BJ (cell line): ENCODE results near the gene HAPLN2. TPM values are rescaled to one million over a fixed set of nuclear protein-coding genes. Genes with fewer than 3 reads are reported as not detected.

ENCODE experiments used
- CTCF ChIA-PET: fragments of 350-600 bp; formaldehyde crosslinking; extraction: SDS; loops from one replicate; lab custom pipeline; 2021; ENCODE audit warnings: antibody characterized with exemption, inconsistent platforms; lab: Yijun Ruan, JAX
- POLR2A ChIA-PET: fragments of 300-600 bp; sonication (Branson Sonifier 250); formaldehyde crosslinking; extraction: SDS; loops from one replicate; lab custom pipeline; 2021; ENCODE audit warnings: antibody characterized with exemption; lab: Charles Lee
- DNase-seq: peaks from one replicate; pipeline ENCODE4 v3.0.0-alpha.2; 2011; ENCODE audit warnings: low read depth
- H3K27me3 ChIP-seq: 2 replicates; pipeline ENCODE4 v1.6.0; 2011; ENCODE audit warnings: low read length; ENCODE audit not compliant: control insufficient read depth, insufficient read depth
- H3K36me3 ChIP-seq: 2 replicates; pipeline ENCODE4 v1.5.1; 2011; ENCODE audit warnings: low read length; ENCODE audit not compliant: control insufficient read depth, insufficient read depth
- H3K4me3 ChIP-seq: 2 replicates; pipeline ENCODE4 v1.5.1; 2011; ENCODE audit warnings: low read depth, mild to moderate bottlenecking, control low read depth, low read length
- polyA plus RNA-seq: library from polyadenylated mRNA; depleted of rRNA; stranded (reverse); fragments of >200 nt; gene quantifications from 2 replicates; pipeline ENCODE4 v1.2.3, GENCODE V29; 2011
- TF ChIP-seq, protein P1 (sequence below): IDR thresholded peaks from 2 replicates; pipeline ENCODE4 v1.5.1; 2011; ENCODE audit warnings: low read depth, mild to moderate bottlenecking, control low read depth, inconsistent platforms, low read length, moderate library complexity; ENCODE audit not compliant: insufficient read depth

Gene HAPLN2
- polyA plus RNA-seq, 1 experiment, result not detected

DNA sequence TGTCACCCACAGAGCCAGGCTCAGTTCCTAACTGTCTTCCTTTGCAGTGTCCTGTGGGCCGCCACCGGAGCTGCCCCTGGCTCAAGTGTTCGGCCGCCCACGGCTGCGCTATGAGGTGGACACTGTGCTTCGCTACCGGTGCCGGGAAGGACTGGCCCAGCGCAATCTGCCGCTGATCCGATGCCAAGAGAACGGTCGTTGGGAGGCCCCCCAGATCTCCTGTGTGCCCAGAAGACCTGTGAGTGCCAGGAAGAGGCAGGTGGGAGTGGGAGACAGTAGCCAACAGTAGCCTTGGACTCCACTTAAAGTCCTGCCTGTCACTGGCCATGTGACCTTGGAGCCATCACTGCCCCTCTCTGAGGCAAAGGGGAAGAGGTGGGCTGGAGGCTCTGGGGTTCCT lies 39.3 kb downstream of the HAPLN2 start:
- TF ChIP-seq, protein P1, sequence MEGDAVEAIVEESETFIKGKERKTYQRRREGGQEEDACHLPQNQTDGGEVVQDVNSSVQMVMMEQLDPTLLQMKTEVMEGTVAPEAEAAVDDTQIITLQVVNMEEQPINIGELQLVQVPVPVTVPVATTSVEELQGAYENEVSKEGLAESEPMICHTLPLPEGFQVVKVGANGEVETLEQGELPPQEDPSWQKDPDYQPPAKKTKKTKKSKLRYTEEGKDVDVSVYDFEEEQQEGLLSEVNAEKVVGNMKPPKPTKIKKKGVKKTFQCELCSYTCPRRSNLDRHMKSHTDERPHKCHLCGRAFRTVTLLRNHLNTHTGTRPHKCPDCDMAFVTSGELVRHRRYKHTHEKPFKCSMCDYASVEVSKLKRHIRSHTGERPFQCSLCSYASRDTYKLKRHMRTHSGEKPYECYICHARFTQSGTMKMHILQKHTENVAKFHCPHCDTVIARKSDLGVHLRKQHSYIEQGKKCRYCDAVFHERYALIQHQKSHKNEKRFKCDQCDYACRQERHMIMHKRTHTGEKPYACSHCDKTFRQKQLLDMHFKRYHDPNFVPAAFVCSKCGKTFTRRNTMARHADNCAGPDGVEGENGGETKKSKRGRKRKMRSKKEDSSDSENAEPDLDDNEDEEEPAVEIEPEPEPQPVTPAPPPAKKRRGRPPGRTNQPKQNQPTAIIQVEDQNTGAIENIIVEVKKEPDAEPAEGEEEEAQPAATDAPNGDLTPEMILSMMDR, result no peak
- no peak overlapping the region for H3K4me3 ChIP-seq
- H3K36me3 ChIP-seq, result no peaks in the 10 kb centered on the region
- POLR2A ChIA-PET, result no interaction called here
- DNase-seq, result no peak
- CTCF ChIA-PET, result interaction anchor here (0.6 to 18.8 kb wide), 15 partner anchors 9 to 273 kb away, joined by 3 to 548 read pairs (median 4); partner anchors contain the start of genes BCAN, HAPLN2 and NES
- peaks cover 22% of the 10 kb centered on the region for H3K27me3 ChIP-seq

DNA sequence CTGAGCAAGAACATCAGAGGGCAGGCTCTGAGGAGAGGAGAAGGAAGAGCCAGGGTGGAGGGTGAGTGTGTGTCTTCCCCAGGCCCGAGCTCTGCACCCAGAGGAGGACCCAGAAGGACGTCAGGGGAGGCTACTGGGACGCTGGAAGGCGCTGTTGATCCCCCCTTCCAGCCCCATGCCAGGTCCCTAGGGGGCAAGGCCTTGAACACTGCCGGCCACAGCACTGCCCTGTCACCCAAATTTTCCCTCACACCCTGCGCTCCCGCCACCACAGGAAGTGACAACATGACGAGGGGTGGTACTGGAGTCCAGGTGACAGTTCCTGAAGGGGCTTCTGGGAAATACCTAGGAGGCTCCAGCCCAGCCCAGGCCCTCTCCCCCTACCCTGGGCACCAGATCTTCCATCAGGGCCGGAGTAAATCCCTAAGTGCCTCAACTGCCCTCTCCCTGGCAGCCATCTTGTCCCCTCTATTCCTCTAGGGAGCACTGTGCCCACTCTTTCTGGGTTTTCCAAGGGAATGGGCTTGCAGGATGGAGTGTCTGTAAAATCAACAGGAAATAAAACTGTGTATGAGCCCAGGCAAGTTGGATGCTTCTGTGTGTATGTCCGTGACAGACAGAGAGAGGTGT lies 39.8 kb downstream of the HAPLN2 start:
- POLR2A ChIA-PET, result no interaction called here

DNA sequence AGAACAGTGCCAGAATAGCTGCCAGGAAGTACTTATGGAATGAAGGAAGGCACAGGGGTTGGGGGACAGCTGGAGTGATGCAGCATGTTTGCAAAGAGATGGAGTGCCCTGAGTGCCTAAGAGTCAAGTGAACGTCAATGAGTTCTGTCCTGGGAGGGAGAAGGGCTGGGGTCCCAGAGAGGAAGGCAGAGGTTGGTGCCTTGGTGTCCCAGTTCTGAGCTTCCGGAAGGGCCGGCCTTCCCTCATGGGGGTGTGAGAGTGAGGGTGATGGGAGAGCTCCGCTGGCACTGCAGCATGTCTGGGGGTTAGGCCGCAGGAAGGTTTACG lies 40.4 kb downstream of the HAPLN2 start:
- POLR2A ChIA-PET, result no interaction called here
- no peak for DNase-seq
- TF ChIP-seq, protein P1, result no peak
- CTCF ChIA-PET, result interaction anchor here (0.6 to 18.8 kb wide), 21 partner anchors 8 to 315 kb away, joined by 3 to 548 read pairs (median 4); partner anchors contain the start of genes BCAN, CRABP2, HAPLN2 and METTL25B
- Histone ChIP-seq H3K4me3 (no peak overlapping the region), H3K36me3 (no peaks in the 10 kb centered on the region), H3K27me3 (peaks cover 18% of the 10 kb centered on the region)

More for the DNA sequence above, 39.8 kb downstream of the HAPLN2 start:
- Histone ChIP-seq H3K4me3 (no peak overlapping the region), H3K36me3 (no peaks in the 10 kb centered on the region), H3K27me3 (peaks cover 21% of the 10 kb centered on the region)
- no peak for DNase-seq
- CTCF ChIA-PET, result interaction anchor here (0.6 to 18.8 kb wide), 24 partner anchors 9 to 314 kb away, joined by 3 to 548 read pairs (median 4); partner anchors contain the start of genes BCAN, CRABP2, HAPLN2 and METTL25B
- TF ChIP-seq, protein P1, result no peak

DNA sequence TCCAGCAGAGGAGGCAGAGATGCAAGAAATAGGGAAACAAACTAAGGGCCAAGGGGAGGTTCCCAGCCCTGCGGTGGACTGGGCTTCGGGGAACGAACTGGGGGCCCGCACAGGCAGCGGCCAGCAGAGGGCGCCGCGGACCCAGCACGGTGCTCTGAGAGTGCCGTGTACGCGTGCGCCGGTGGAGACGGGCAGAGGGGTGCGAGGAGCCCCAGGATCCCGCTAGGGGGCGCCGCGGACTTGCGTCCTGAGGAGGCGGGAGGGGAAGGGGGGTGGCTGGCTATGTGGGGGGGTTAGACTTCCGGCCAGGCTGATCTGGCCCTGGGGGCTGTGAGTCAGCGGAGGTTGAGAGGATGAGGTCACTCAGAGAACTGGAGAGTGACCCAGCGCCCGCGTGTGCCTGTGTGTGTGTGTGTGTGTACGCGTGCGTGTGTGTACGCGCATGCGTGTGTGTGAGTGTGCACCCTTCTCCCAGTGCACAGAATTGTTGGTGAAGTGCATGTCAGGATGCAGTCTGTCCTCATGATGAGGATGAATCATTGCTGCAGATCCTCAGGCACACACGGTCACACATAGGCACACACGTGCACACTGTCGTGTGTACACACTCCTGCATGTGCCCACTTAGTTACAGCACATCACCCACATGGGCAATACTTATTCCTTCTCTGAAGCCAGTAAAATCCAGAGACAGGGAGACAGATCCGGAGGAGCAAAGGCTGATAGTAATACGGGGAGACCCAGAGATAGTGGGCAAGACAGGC lies 41.0 kb downstream of the HAPLN2 start:
- peaks cover 18% of the 10 kb centered on the region for H3K27me3 ChIP-seq
- H3K4me3 ChIP-seq, result no peak overlapping the region
- ChIA-PET POLR2A (interaction anchor here (1.1 kb wide), 1 partner anchor 47 kb away, joined by 3 read pairs; no protein-coding TSS in a partner anchor), CTCF (interaction anchor here (0.7 to 18.8 kb wide), 26 partner anchors 8 to 315 kb away, joined by 3 to 548 read pairs (median 5); partner anchors contain the start of genes BCAN, CRABP2, HAPLN2 and METTL25B)
- no peaks in the 10 kb centered on the region for H3K36me3 ChIP-seq
- TF ChIP-seq, protein P1, result peak; percentile 100
- DNase-seq, result peak; percentile 85

DNA sequence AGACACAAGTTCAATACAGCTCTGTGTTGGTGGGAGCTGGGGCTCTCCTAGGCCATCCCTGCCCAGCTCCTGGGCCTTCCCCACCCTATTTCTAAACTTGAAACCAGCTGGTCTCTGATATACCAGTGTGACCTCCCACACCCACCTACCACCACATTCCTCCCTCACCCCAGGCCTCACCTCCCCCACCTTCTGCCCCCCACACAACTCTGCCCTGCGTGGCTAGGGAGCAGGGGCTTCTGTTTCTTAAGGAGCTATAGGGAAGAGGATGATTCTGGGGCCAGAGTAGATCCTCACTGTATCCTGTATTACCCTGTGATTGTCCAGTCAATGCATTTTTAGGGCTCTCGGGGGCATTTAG lies 41.5 kb downstream of the HAPLN2 start:
- ChIA-PET POLR2A (interaction anchor here (1.1 kb wide), 2 partner anchors 17 to 46 kb away, joined by 3 read pairs; partner anchors contain the start of gene NES), CTCF (interaction anchor here (0.6 to 18.8 kb wide), 16 partner anchors 20 to 267 kb away, joined by 3 to 548 read pairs (median 6); partner anchors contain the start of genes CRABP2, HAPLN2, METTL25B and NES)
- no peak for DNase-seq
- Histone ChIP-seq H3K36me3 (no peaks in the 10 kb centered on the region), H3K27me3 (peaks cover 15% of the 10 kb centered on the region), H3K4me3 (peak overlapping the region; percentile 22; the same call in 1 of the 2 replicates)
- TF ChIP-seq, protein P1, result no peak
